Measurements from ENCODE around the gene EIF2B5. TPM values are rescaled to one million over a fixed set of nuclear protein-coding genes. Genes with fewer than 3 reads are reported as not detected.

The EIF2B5 gene
- total and polyA plus RNA-seq, 2 of the 13 experiments (the other 11 are each of a cell fraction or from before 2014, with no cell fraction given): 38.4 to 60.2 TPM

DNA sequence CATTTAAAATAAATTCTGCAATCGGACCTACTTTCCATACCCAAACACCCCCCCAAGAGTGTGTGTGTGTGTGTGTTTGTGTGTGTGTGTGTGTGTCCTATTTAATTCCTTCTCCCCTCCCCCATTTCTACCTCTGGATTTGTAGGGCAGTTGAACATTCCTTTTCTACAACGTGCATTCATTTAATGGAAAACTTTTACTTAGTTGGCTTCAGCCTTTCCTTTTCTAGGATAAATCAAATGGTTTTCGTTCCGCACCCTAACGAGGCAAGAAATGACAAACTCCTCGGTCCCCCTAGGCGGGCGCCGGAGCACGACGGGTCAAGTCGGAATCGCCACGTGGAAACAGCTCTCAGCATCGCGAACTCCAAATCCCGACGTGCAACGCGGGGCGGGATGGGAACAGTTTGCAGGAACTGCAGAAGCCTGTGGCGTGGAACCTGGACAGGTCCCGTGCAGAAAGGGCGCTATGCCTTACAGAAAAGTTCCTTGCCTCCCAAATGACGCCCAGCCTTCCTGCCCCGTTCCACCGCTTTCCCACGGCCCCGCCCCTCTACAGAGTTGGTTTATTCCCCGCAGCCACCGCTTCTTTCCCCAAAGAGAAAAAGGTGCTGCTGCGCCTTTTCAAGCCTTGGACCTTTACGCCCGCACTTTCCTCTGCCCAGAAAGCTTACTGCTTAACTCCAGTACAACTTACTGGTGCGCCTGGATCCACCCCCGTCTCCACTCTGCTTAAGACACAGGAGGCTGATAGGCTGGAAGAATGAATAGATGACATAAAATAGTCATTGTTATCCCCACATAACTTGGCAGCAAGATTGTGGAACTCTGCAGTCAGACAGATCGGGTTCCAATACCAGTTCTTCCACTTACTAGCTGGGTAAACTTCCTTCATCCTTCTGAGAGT lies 1.1 kb upstream of the EIF2B5 start (continued):
- TF ChIP-seq, protein P1, sequence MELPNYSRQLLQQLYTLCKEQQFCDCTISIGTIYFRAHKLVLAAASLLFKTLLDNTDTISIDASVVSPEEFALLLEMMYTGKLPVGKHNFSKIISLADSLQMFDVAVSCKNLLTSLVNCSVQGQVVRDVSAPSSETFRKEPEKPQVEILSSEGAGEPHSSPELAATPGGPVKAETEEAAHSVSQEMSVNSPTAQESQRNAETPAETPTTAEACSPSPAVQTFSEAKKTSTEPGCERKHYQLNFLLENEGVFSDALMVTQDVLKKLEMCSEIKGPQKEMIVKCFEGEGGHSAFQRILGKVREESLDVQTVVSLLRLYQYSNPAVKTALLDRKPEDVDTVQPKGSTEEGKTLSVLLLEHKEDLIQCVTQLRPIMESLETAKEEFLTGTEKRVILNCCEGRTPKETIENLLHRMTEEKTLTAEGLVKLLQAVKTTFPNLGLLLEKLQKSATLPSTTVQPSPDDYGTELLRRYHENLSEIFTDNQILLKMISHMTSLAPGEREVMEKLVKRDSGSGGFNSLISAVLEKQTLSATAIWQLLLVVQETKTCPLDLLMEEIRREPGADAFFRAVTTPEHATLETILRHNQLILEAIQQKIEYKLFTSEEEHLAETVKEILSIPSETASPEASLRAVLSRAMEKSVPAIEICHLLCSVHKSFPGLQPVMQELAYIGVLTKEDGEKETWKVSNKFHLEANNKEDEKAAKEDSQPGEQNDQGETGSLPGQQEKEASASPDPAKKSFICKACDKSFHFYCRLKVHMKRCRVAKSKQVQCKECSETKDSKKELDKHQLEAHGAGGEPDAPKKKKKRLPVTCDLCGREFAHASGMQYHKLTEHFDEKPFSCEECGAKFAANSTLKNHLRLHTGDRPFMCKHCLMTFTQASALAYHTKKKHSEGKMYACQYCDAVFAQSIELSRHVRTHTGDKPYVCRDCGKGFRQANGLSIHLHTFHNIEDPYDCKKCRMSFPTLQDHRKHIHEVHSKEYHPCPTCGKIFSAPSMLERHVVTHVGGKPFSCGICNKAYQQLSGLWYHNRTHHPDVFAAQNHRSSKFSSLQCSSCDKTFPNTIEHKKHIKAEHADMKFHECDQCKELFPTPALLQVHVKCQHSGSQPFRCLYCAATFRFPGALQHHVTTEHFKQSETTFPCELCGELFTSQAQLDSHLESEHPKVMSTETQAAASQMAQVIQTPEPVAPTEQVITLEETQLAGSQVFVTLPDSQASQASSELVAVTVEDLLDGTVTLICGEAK (IDR thresholded peaks at IDR 0.05): no peak
- TF ChIP-seq, protein P1 (CRISPR knock-in tag; IDR thresholded peaks at IDR 0.05): peak; percentile 44; the same call in 1 of the 2 replicates
- TF ChIP-seq SP2 (CRISPR knock-in tag; IDR thresholded peaks at IDR 0.05) (0 out of 2 replicates have a peak, but pooled peaks have one; percentile 32), ZNF292 (CRISPR knock-in tag; IDR thresholded peaks at IDR 0.05; ENCODE audit: borderline replicate concordance, low read depth) (peak; percentile 29; the same call in 1 of the 2 replicates), WIZ (CRISPR knock-in tag; IDR thresholded peaks at IDR 0.05) (0 out of 2 replicates have a peak, but pooled peaks have one; percentile 66), ZNF558 (CRISPR knock-in tag; IDR thresholded peaks at IDR 0.05; ENCODE audit: borderline replicate concordance) (peak; percentile 49; the same call in 1 of the 2 replicates), ZNF672 (CRISPR knock-in tag; IDR thresholded peaks at IDR 0.05) (no peak), CBX1 (IDR thresholded peaks at IDR 0.05; ENCODE audit: low read depth) (peak; percentile 43)
- TF ChIP-seq, protein P2, sequence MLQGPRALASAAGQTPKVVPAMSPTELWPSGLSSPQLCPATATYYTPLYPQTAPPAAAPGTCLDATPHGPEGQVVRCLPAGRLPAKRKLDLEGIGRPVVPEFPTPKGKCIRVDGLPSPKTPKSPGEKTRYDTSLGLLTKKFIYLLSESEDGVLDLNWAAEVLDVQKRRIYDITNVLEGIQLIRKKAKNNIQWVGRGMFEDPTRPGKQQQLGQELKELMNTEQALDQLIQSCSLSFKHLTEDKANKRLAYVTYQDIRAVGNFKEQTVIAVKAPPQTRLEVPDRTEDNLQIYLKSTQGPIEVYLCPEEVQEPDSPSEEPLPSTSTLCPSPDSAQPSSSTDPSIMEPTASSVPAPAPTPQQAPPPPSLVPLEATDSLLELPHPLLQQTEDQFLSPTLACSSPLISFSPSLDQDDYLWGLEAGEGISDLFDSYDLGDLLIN (CRISPR knock-in tag; IDR thresholded peaks at IDR 0.05; ENCODE audit: borderline replicate concordance): peak; percentile 56; the same call in 1 of the 2 replicates
- TF ChIP-seq, protein P3, sequence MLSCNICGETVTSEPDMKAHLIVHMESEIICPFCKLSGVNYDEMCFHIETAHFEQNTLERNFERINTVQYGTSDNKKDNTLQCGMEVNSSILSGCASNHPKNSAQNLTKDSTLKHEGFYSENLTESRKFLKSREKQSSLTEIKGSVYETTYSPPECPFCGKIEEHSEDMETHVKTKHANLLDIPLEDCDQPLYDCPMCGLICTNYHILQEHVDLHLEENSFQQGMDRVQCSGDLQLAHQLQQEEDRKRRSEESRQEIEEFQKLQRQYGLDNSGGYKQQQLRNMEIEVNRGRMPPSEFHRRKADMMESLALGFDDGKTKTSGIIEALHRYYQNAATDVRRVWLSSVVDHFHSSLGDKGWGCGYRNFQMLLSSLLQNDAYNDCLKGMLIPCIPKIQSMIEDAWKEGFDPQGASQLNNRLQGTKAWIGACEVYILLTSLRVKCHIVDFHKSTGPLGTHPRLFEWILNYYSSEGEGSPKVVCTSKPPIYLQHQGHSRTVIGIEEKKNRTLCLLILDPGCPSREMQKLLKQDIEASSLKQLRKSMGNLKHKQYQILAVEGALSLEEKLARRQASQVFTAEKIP (CRISPR knock-in tag; IDR thresholded peaks at IDR 0.05; ENCODE audit: borderline replicate concordance): no peak
- TF ChIP-seq, protein P4, sequence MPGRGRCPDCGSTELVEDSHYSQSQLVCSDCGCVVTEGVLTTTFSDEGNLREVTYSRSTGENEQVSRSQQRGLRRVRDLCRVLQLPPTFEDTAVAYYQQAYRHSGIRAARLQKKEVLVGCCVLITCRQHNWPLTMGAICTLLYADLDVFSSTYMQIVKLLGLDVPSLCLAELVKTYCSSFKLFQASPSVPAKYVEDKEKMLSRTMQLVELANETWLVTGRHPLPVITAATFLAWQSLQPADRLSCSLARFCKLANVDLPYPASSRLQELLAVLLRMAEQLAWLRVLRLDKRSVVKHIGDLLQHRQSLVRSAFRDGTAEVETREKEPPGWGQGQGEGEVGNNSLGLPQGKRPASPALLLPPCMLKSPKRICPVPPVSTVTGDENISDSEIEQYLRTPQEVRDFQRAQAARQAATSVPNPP (CRISPR knock-in tag; IDR thresholded peaks at IDR 0.05): no peak; the same call in 1 of the 2 replicates
